ENCODE measurements around the gene PPP4R1.
A peak's percentile ranks its signal among the peaks of the same experiment; 100 is the strongest.

The PPP4R1 gene

DNA sequence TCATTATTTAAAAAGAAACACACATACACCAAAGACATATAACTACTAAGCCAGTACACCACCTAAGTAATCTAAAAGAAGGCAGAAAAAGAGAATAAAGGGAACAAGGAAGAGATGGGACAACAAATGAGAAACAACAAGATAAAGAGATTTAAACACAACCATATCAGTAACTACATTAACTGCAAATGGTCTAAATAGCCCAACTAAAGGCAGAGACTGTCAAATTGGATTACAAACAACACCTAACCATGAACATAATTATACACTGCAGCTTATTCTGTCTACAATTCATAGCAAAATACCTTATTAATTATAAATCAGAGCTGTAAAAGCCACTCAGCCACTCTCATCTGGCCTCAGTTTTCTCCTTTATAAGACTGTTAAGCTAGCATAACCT lies 15.0 kb downstream of the PPP4R1 start:
- no peak for TF ChIP-seq CTCF (IDR thresholded peaks at IDR 0.05)
- no peak overlapping the region for H3K4me3 ChIP-seq (ENCODE audit: low read depth in 1 of 2, low read length in 1 of 2)
- H3K27ac ChIP-seq: no peak overlapping the region
- H3K4me1 ChIP-seq (ENCODE audit: control insufficient read depth in 1 of 2, insufficient read depth in 1 of 2, low read depth in 1 of 2, low read length in 1 of 2): peaks cover 3 to 4% of the 10 kb centered on the region in 2 experiments
- H3K36me3 ChIP-seq: peaks cover 2% of the 10 kb centered on the region
- no peaks in the 10 kb centered on the region for H3K27me3 ChIP-seq
- no peaks in the 10 kb centered on the region for H3K9me3 ChIP-seq

GRCh38 chr18:9597609-9598008 lies 16.8 kb downstream of the PPP4R1 start:
- no peaks in the 10 kb centered on the region for H3K27me3 ChIP-seq

DNA sequence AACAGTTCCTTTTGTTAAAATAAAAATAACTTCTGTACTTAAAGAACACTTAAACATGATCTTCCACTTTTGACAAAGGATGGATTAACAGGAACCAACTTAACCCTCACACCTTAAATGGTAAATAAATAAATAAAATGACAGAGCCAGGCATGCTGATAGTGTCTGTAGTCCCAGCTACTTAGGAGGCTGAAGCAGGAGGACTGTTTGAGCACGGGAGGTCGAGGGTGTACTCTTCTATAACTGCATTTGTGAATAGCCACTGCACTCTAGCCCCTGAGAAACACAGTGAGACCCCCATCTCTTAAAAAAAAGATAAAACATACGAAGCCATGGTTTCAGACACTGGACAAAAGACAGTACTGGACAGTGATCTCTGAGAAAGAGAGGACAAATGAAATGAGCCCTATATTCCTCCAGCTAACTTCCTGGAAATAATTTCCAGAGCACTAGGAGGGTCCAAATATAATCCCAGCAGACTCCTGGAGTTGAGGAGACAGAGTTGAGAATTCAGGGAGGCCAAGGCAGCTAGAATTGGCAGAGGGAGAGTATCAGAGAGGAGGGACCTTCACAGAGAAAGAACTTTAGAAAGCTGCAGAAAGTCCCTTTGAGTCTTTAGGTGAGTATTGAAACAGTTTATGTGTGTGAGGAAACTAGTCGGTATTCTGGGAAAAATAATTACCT lies 17.4 kb downstream of the PPP4R1 start:
- Histone ChIP-seq H3K27ac (peak overlapping the region; percentile 5), H3K9me3 (no peaks in the 10 kb centered on the region), H3K4me1 (ENCODE audit: control insufficient read depth in 1 of 2, insufficient read depth in 1 of 2, low read depth in 1 of 2, low read length in 1 of 2) (no peaks in the 10 kb centered on the region), H3K27me3 (no peaks in the 10 kb centered on the region), H3K36me3 (peaks cover 22% of the 10 kb centered on the region), H3K4me3 (ENCODE audit: low read depth in 1 of 2, low read length in 1 of 2) (no peak overlapping the region)
- TF ChIP-seq CTCF (IDR thresholded peaks at IDR 0.05): no peak

More at GRCh38 chr18:9597609-9598008, 16.8 kb downstream of the PPP4R1 start:
- Histone ChIP-seq H3K4me1 (ENCODE audit: control insufficient read depth in 1 of 2, insufficient read depth in 1 of 2, low read depth in 1 of 2, low read length in 1 of 2) (no peaks in the 10 kb centered on the region), H3K9me3 (no peaks in the 10 kb centered on the region), H3K36me3 (peaks cover 17% of the 10 kb centered on the region), H3K27ac (no peak overlapping the region), H3K4me3 (ENCODE audit: low read depth in 1 of 2, low read length in 1 of 2) (no peak overlapping the region)
- TF ChIP-seq CTCF (IDR thresholded peaks at IDR 0.05): no peak

DNA sequence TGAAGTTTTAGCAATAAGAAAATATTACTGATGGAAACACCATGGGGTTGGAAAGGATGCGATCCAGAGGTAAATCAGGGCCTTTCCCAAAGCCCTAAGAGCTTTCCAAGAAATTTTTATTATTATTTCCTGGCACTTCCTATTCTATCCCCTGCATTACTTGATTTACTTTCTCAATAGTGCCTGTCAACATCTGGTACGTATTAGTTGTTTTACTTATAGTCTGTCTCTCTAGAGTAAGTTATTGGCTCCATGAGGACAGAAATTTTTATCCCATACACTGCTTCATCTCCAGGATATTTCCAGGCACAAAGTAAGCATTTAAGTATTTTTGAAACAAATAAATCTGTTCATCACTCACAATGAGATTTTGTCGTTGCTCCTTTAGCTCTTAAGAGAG lies 18.1 kb downstream of the PPP4R1 start:
- peaks cover 29% of the 10 kb centered on the region for H3K36me3 ChIP-seq
- no peaks in the 10 kb centered on the region for H3K27me3 ChIP-seq
- TF ChIP-seq CTCF (IDR thresholded peaks at IDR 0.05): no peak
- H3K9me3 ChIP-seq: no peaks in the 10 kb centered on the region
- H3K4me1 ChIP-seq (ENCODE audit: control insufficient read depth in 1 of 2, insufficient read depth in 1 of 2, low read depth in 1 of 2, low read length in 1 of 2): no peaks in the 10 kb centered on the region
- no peak overlapping the region for H3K27ac ChIP-seq
- no peak overlapping the region for H3K4me3 ChIP-seq (ENCODE audit: low read depth in 1 of 2, low read length in 1 of 2)

DNA sequence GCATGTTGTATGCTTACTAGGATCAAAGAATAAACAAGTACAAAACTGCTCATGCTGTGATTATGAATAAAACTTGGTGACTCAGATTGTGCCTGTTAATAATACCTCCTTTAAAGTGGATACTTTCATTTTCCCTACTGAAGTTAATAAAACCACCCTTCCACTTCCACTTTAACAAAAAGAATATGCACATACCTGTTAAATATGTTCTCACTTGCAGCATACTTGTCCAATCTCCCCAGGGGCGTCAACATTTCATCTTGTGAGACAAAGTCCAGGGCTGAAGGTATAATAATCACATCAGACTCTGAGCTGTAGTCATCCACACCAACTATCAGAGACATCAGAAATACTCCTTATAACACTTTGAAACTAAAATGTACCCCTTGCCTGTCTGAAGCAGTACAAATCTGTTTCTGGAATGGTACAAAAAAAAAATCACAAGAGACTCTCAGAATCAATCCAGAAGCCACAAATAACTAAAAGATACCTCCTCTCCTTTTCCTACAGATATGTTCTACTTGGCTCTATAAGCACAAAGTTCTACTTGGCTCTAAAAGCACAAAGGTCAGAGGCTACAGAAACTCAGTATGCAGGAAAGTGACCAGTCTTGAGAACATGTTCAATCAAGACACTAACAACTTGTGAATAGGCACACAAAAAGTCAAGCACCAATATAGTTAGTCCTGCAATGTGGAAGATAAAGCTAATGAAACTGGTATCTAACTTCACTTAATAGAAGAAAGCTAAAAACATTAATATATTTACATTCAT lies 19.3 kb downstream of the PPP4R1 start:
- TF ChIP-seq CTCF (IDR thresholded peaks at IDR 0.05): no peak
- Histone ChIP-seq H3K4me3 (ENCODE audit: low read depth in 1 of 2, low read length in 1 of 2) (no peak overlapping the region), H3K4me1 (ENCODE audit: control insufficient read depth in 1 of 2, insufficient read depth in 1 of 2, low read depth in 1 of 2, low read length in 1 of 2) (no peaks in the 10 kb centered on the region), H3K27me3 (no peaks in the 10 kb centered on the region), H3K27ac (peak overlapping the region; percentile 16), H3K9me3 (no peaks in the 10 kb centered on the region), H3K36me3 (peaks cover 40% of the 10 kb centered on the region)

Data from neutrophil (primary cell).